HEK293 (cell line): ENCODE measurements around the gene SERINC4.

Source experiments
- PRDM1 ChIP-seq: fragments of 450-650 bp; formaldehyde crosslinking; IDR thresholded peaks from 2 replicates; pipeline ENCODE4; 2016; ENCODE audit warnings: missing biosample characterization, missing genetic modification characterization
- SALL2 ChIP-seq: fragments of 450-650 bp; formaldehyde crosslinking; IDR thresholded peaks from 2 replicates; pipeline ENCODE4 v1.5.0; 2017; ENCODE audit warnings: missing biosample characterization, mild to moderate bottlenecking, missing genetic modification characterization, borderline replicate concordance
- SP3 ChIP-seq: fragments of 450-650 bp; formaldehyde crosslinking; IDR thresholded peaks from 2 replicates; pipeline ENCODE4 v1.5.1; 2016; ENCODE audit warnings: missing biosample characterization, missing genetic modification characterization
- ZBTB1 ChIP-seq: fragments of 450-650 bp; formaldehyde crosslinking; IDR thresholded peaks from 2 replicates; pipeline ENCODE4 v1.5.1; 2016; ENCODE audit warnings: missing biosample characterization, missing genetic modification characterization
- ZBTB17 ChIP-seq: fragments of 450-650 bp; formaldehyde crosslinking; IDR thresholded peaks from 2 replicates; pipeline ENCODE4 v1.5.1; 2016; ENCODE audit warnings: missing biosample characterization, missing genetic modification characterization
- ZBTB48 ChIP-seq: fragments of 450-650 bp; formaldehyde crosslinking; IDR thresholded peaks from 2 replicates; pipeline ENCODE4 v1.5.1; 2016; ENCODE audit warnings: missing biosample characterization, missing genetic modification characterization
- ZBTB7A ChIP-seq: fragments of 450-650 bp; formaldehyde crosslinking; IDR thresholded peaks from 2 replicates; pipeline ENCODE4 v1.5.1; 2016; ENCODE audit warnings: low read depth, missing biosample characterization, missing genetic modification characterization
- ZIC2 ChIP-seq: fragments of 450-650 bp; formaldehyde crosslinking; IDR thresholded peaks from 2 replicates; pipeline ENCODE4 v1.5.1; 2016; ENCODE audit warnings: missing biosample characterization, missing genetic modification characterization
- ZNF16 ChIP-seq: fragments of 450-650 bp; formaldehyde crosslinking; IDR thresholded peaks from 2 replicates; pipeline ENCODE4 v1.5.1; 2016; ENCODE audit warnings: low read depth, missing biosample characterization, missing genetic modification characterization
- ZNF223 ChIP-seq: fragments of 450-650 bp; formaldehyde crosslinking; IDR thresholded peaks from 2 replicates; pipeline ENCODE4 v1.5.1; 2016; ENCODE audit warnings: missing biosample characterization, missing genetic modification characterization
- ZNF292 ChIP-seq: fragments of 450-650 bp; formaldehyde crosslinking; IDR thresholded peaks from 2 replicates; pipeline ENCODE4 v1.5.1; 2016; ENCODE audit warnings: low read depth, missing biosample characterization, missing genetic modification characterization, borderline replicate concordance
- ZNF324 ChIP-seq: fragments of 450-650 bp; formaldehyde crosslinking; IDR thresholded peaks from 2 replicates; pipeline ENCODE4 v1.5.1; 2016; ENCODE audit warnings: missing biosample characterization, missing genetic modification characterization
- ZNF510 ChIP-seq: fragments of 450-650 bp; formaldehyde crosslinking; IDR thresholded peaks from 2 replicates; pipeline ENCODE4 v1.5.1; 2018; ENCODE audit warnings: mild to moderate bottlenecking, missing genetic modification characterization, missing biosample characterization; ENCODE audit not compliant: insufficient replicate concordance
- ZNF518A ChIP-seq: fragments of 450-650 bp; formaldehyde crosslinking; conservative IDR thresholded peaks from 2 replicates; pipeline ENCODE4 v1.5.1; 2016; ENCODE audit warnings: low read depth, missing biosample characterization, missing genetic modification characterization
- ZNF529 ChIP-seq: fragments of 450-650 bp; formaldehyde crosslinking; IDR thresholded peaks from 2 replicates; pipeline ENCODE4 v1.5.1; 2017; ENCODE audit warnings: missing genetic modification characterization, missing biosample characterization; ENCODE audit not compliant: insufficient replicate concordance
- ZNF558 ChIP-seq: fragments of 450-650 bp; formaldehyde crosslinking; IDR thresholded peaks from 2 replicates; pipeline ENCODE4 v1.5.1; 2016; ENCODE audit warnings: missing biosample characterization, missing genetic modification characterization
- ZNF621 ChIP-seq: fragments of 450-650 bp; formaldehyde crosslinking; IDR thresholded peaks from 2 replicates; pipeline ENCODE4 v1.5.1; 2017; ENCODE audit warnings: missing biosample characterization, missing genetic modification characterization
- ZNF654 ChIP-seq: fragments of 450-650 bp; formaldehyde crosslinking; IDR thresholded peaks from 2 replicates; pipeline ENCODE4 v1.5.1; 2016; ENCODE audit warnings: low read depth, missing biosample characterization, missing genetic modification characterization
- ZNF701 ChIP-seq: fragments of 450-650 bp; formaldehyde crosslinking; IDR thresholded peaks from 2 replicates; pipeline ENCODE4 v1.5.1; 2016; ENCODE audit warnings: missing biosample characterization, missing genetic modification characterization
- ZNF707 ChIP-seq: fragments of 450-650 bp; formaldehyde crosslinking; IDR thresholded peaks from 2 replicates; pipeline ENCODE4 v1.5.1; 2016; ENCODE audit warnings: missing biosample characterization, missing genetic modification characterization
- ZNF768 ChIP-seq: fragments of 450-650 bp; formaldehyde crosslinking; IDR thresholded peaks from 2 replicates; pipeline ENCODE4 v1.5.1; 2018; ENCODE audit warnings: missing biosample characterization, mild to moderate bottlenecking, missing genetic modification characterization
- ZNF777 ChIP-seq: fragments of 450-650 bp; formaldehyde crosslinking; IDR thresholded peaks from 2 replicates; pipeline ENCODE4 v1.5.1; 2017; ENCODE audit warnings: missing biosample characterization, missing genetic modification characterization, borderline replicate concordance
- ZNF792 ChIP-seq: fragments of 450-650 bp; formaldehyde crosslinking; IDR thresholded peaks from 2 replicates; pipeline ENCODE4 v1.5.1; 2016; ENCODE audit warnings: missing biosample characterization, missing genetic modification characterization
- TF ChIP-seq, protein P1 (sequence below): fragments of 450-650 bp; formaldehyde crosslinking; IDR thresholded peaks from 2 replicates; pipeline ENCODE4 v1.5.1; 2016; ENCODE audit warnings: missing biosample characterization, missing genetic modification characterization
- TF ChIP-seq, protein P2 (sequence below): fragments of 450-650 bp; IDR thresholded peaks from 2 replicates; pipeline ENCODE4 v1.5.1; 2018; ENCODE audit warnings: missing biosample characterization, missing genetic modification characterization
- TF ChIP-seq, protein P3 (sequence below): fragments of 450-650 bp; formaldehyde crosslinking; IDR thresholded peaks from 2 replicates; pipeline ENCODE4 v1.5.1; 2016; ENCODE audit warnings: missing biosample characterization, missing genetic modification characterization
- TF ChIP-seq, protein P4 (sequence below): fragments of 450-650 bp; formaldehyde crosslinking; IDR thresholded peaks from 2 replicates; pipeline ENCODE4 v1.5.1; 2016; ENCODE audit warnings: missing biosample characterization, missing genetic modification characterization

Gene SERINC4

DNA sequence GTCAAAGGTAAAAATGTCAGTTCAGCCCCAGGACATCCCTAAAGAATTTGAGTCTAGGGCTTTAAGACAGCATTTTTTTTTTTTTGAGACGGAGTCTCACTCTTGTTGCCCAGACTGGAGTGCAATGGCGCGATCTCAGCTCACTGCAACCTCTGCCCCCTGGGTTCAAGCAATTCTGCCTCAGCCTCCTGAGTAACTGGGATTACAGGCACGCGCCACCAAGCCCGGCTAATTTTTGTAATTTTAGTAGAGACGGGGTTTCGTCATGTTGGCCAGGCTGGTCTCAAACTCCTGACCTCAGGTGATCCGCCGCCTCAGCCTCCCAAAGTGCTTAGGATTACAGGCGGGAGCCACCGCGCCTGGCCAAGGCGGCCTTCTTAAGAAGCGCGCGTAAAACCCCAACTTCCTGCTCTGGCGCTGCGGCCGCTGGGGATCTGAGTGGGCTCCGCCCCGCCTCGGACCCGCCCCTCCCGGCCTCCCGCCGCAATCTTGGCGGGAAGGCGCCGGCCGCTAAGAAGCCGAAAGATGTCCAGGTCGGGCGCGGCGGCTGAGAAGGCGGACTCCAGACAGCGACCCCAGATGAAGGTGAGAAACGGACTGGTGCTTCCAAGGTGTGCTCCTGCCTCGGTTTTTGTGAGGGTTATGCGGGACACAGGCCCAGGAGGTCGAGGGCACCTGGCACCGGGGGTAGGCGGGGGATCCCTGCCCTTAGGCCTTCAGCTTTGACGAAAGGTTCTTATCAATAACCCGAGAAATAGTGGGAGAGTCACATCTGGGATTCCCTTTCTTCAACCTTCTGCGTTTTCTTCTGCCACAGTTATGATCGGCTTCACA lies 26.7 kb upstream of the SERINC4 start, which contains the start of gene WDR76 (continued):
- TF ChIP-seq, protein P1, sequence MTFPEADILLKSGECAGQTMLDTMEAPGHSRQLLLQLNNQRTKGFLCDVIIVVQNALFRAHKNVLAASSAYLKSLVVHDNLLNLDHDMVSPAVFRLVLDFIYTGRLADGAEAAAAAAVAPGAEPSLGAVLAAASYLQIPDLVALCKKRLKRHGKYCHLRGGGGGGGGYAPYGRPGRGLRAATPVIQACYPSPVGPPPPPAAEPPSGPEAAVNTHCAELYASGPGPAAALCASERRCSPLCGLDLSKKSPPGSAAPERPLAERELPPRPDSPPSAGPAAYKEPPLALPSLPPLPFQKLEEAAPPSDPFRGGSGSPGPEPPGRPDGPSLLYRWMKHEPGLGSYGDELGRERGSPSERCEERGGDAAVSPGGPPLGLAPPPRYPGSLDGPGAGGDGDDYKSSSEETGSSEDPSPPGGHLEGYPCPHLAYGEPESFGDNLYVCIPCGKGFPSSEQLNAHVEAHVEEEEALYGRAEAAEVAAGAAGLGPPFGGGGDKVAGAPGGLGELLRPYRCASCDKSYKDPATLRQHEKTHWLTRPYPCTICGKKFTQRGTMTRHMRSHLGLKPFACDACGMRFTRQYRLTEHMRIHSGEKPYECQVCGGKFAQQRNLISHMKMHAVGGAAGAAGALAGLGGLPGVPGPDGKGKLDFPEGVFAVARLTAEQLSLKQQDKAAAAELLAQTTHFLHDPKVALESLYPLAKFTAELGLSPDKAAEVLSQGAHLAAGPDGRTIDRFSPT (tag by site-specific recombination), result peak; percentile 42; the same call in 1 of the 2 replicates
- TF ChIP-seq ZBTB7A (tag by site-specific recombination) (no peak), ZBTB17 (tag by site-specific recombination) (peak; percentile 45), ZNF792 (tag by site-specific recombination) (no peak), PRDM1 (tag by site-specific recombination) (no peak), ZNF529 (tag by site-specific recombination) (no peak), ZNF621 (no peak), ZNF768 (tag by site-specific recombination) (no peak), ZNF223 (tag by site-specific recombination) (no peak), ZNF701 (tag by site-specific recombination) (no peak), ZNF558 (tag by site-specific recombination) (no peak), ZIC2 (peak; percentile 37; the same call in 1 of the 2 replicates), ZBTB48 (tag by site-specific recombination) (no peak), ZNF510 (tag by site-specific recombination) (no peak), ZNF324 (peak; percentile 62; the same call in 1 of the 2 replicates), ZNF654 (no peak), SALL2 (tag by site-specific recombination) (no peak), ZNF707 (no peak), ZNF518A (tag by site-specific recombination) (peak; percentile 47; the same call in 1 of the 2 replicates), SP3 (peak; percentile 77), ZBTB1 (tag by site-specific recombination) (no peak), ZNF292 (no peak), ZNF16 (tag by site-specific recombination) (no peak), ZNF777 (tag by site-specific recombination) (no peak)
- TF ChIP-seq, protein P2, sequence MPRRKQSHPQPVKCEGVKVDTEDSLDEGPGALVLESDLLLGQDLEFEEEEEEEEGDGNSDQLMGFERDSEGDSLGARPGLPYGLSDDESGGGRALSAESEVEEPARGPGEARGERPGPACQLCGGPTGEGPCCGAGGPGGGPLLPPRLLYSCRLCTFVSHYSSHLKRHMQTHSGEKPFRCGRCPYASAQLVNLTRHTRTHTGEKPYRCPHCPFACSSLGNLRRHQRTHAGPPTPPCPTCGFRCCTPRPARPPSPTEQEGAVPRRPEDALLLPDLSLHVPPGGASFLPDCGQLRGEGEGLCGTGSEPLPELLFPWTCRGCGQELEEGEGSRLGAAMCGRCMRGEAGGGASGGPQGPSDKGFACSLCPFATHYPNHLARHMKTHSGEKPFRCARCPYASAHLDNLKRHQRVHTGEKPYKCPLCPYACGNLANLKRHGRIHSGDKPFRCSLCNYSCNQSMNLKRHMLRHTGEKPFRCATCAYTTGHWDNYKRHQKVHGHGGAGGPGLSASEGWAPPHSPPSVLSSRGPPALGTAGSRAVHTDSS (tag by site-specific recombination), result no peak
- TF ChIP-seq, protein P3, sequence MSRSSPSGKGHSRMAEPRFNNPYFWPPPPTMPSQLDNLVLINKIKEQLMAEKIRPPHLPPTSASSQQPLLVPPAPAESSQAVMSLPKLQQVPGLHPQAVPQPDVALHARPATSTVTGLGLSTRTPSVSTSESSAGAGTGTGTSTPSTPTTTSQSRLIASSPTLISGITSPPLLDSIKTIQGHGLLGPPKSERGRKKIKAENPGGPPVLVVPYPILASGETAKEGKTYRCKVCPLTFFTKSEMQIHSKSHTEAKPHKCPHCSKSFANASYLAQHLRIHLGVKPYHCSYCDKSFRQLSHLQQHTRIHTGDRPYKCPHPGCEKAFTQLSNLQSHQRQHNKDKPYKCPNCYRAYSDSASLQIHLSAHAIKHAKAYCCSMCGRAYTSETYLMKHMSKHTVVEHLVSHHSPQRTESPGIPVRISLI, result no peak
- TF ChIP-seq, protein P4, sequence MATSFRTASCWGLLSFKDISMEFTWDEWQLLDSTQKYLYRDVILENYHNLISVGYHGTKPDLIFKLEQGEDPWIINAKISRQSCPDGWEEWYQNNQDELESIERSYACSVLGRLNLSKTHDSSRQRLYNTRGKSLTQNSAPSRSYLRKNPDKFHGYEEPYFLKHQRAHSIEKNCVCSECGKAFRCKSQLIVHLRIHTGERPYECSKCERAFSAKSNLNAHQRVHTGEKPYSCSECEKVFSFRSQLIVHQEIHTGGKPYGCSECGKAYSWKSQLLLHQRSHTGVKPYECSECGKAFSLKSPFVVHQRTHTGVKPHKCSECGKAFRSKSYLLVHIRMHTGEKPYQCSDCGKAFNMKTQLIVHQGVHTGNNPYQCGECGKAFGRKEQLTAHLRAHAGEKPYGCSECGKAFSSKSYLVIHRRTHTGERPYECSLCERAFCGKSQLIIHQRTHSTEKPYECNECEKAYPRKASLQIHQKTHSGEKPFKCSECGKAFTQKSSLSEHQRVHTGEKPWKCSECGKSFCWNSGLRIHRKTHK (tag by site-specific recombination), result no peak
